H1 (cell line): ENCODE data around the gene PRDX5.

Experiments
- ATF3 ChIP-seq: IDR thresholded peaks from 2 replicates; pipeline ENCODE4 v1.6.1; 2011; ENCODE audit warnings: low read depth, mild to moderate bottlenecking, low read length; ENCODE audit not compliant: insufficient read depth
- BCL11A ChIP-seq, 2 experiments: IDR thresholded peaks; one replicate each; pipeline ENCODE4 v1.6.1; 2011; ENCODE audit warnings: low read depth in 2 of 2, low read length in 2 of 2, mild to moderate bottlenecking in 2 of 2
- EZH2 ChIP-seq: fragments of 200-600 bp; sonication (generic); IDR thresholded peaks from 2 replicates; pipeline ENCODE4 v1.7.1; 2012; ENCODE audit warnings: low read depth, mild to moderate bottlenecking, moderate library complexity, low read length, inconsistent platforms; ENCODE audit not compliant: severe bottlenecking
- JUND ChIP-seq: IDR thresholded peaks from 2 replicates; pipeline ENCODE4 v1.6.1; 2011; ENCODE audit warnings: mild to moderate bottlenecking, improper control_type of control experiment, low read length
- TAF1 ChIP-seq: IDR thresholded peaks from 2 replicates; pipeline ENCODE4 v1.6.1; 2011; ENCODE audit warnings: mild to moderate bottlenecking, low read depth, low read length
- TF ChIP-seq, protein P1 (sequence below), 3 experiments: IDR thresholded peaks; 1 replicate in 2 of 3; 2 replicates in 1 of 3; pipeline versions ENCODE4 v1.5.1 to v1.6.1; 2011; ENCODE audit warnings: low read length in 3 of 3, mild to moderate bottlenecking in 3 of 3, inconsistent platforms in 2 of 3, low read depth in 1 of 3, moderate library complexity in 1 of 3; ENCODE audit not compliant: insufficient read depth in 1 of 3; ENCODE audit errors: control extremely low read depth in 1 of 3

DNA sequence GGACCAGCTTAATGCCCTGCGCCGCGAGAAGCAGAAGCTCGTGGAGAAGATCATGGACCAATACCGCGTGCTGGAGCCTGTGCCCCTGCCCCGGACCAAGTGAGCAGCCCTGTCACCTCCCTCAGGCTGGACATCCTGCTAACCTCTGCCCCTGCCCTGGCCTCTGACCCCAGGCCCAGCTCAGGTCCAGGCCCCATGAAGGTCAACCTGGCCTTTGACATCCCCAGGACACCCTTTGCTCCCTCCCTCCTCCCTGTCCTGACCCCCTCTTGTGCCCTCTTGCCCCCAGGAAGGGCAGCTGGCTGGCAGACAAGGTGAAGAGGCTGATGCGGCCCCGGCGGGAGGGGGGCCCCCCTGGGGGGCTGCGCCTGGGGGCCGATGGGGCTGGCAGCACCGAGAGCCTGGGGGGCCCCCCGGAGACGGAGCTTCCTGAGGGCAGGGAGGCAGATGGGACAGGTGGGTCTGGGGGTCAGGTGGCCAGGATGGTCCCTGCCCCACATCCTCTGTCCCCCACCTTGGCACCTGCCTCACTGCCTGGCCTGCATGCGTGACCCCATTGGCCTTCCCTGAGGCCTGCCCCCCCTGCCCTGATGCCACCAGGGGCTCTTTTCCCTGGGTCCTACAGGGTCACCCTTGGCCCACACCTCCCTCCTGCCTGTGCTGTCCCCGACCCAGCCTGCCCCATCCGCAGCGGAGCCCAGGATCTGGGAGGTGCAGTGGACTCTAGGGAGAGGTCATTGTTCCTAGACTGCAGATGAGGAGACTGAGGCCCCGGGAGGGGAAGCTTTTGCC lies 36.0 kb downstream of the PRDX5 start:
- TF ChIP-seq, protein P1, sequence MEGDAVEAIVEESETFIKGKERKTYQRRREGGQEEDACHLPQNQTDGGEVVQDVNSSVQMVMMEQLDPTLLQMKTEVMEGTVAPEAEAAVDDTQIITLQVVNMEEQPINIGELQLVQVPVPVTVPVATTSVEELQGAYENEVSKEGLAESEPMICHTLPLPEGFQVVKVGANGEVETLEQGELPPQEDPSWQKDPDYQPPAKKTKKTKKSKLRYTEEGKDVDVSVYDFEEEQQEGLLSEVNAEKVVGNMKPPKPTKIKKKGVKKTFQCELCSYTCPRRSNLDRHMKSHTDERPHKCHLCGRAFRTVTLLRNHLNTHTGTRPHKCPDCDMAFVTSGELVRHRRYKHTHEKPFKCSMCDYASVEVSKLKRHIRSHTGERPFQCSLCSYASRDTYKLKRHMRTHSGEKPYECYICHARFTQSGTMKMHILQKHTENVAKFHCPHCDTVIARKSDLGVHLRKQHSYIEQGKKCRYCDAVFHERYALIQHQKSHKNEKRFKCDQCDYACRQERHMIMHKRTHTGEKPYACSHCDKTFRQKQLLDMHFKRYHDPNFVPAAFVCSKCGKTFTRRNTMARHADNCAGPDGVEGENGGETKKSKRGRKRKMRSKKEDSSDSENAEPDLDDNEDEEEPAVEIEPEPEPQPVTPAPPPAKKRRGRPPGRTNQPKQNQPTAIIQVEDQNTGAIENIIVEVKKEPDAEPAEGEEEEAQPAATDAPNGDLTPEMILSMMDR (IDR thresholded peaks at IDR 0.05; ENCODE audit: control extremely low read depth in 1 of 3, insufficient read depth in 1 of 3, low read depth in 1 of 3, low read length in 3 of 3) = no peak
- no peak for TF ChIP-seq JUND
- TF ChIP-seq ATF3 = no peak
- TF ChIP-seq TAF1 = no peak
- TF ChIP-seq EZH2 = no peak
- TF ChIP-seq BCL11A (IDR thresholded peaks at IDR 0.05; ENCODE audit: low read depth in 2 of 2, low read length in 2 of 2) = no peak
